CD4-positive, alpha-beta T cell (primary cell): ENCODE measurements around the gene SMC6. TPM values are rescaled to one million over a fixed set of nuclear protein-coding genes. Genes with fewer than 3 reads are reported as not detected.

ENCODE experiments used
- ATAC-seq: fragments of 200-7000 bp; cut with Tn5 transposase; one replicate; pipeline ENCODE4 v1.10.0; 2022; ENCODE audit warnings: mild to moderate bottlenecking; ENCODE audit not compliant: poor library complexity
- CTCF ChIA-PET: fragments of 350-600 bp; sonication (Branson Sonifier 250); formaldehyde crosslinking; loops from one replicate; lab custom pipeline; 2021; ENCODE audit warnings: antibody characterized with exemption, inconsistent platforms; lab: Charles Lee
- POLR2A ChIA-PET: fragments of 350-600 bp; sonication (Branson Sonifier 250); formaldehyde crosslinking; loops from one replicate; lab custom pipeline; 2021; ENCODE audit warnings: antibody characterized with exemption, inconsistent platforms; lab: Charles Lee
- DNase-seq, 14 experiments: peaks; one replicate each; pipeline ENCODE4 v3.0.0-alpha.2; 2013 to 2020; ENCODE audit warnings: mixed read lengths in 2 of 14
- H3K27ac ChIP-seq, 2 donors: one replicate each; pipeline versions ENCODE4 v1.5.1 to v1.7.0; 2013; ENCODE audit warnings: low read length in 2 of 2, low read depth in 1 of 2, mild to moderate bottlenecking in 1 of 2
- H3K27me3 ChIP-seq, 2 experiments: 1 replicate in 1 of 2; 2 replicates in 1 of 2; pipeline versions ENCODE4 v1.6.1 to v1.7.0; 2013; ENCODE audit warnings: low read length in 2 of 2, control low read depth in 1 of 2, mild to moderate bottlenecking in 1 of 2, moderate library complexity in 1 of 2; ENCODE audit not compliant: insufficient read depth in 2 of 2, control insufficient read depth in 1 of 2
- H3K36me3 ChIP-seq: one replicate; pipeline ENCODE4 v1.6.1; 2013; ENCODE audit warnings: low read length, control low read depth; ENCODE audit not compliant: insufficient read depth
- H3K4me1 ChIP-seq: one replicate; pipeline ENCODE4 v1.6.1; 2013; ENCODE audit warnings: low read length, control low read depth; ENCODE audit not compliant: insufficient read depth
- H3K4me3 ChIP-seq: one replicate; pipeline ENCODE4 v1.5.1; 2013; ENCODE audit warnings: mild to moderate bottlenecking, low read length, moderate library complexity
- H3K9me3 ChIP-seq, 2 experiments: 1 replicate in 1 of 2; 2 replicates in 1 of 2; pipeline versions ENCODE4 v1.6.1 to v1.7.0; 2013; ENCODE audit warnings: low read length in 2 of 2, mild to moderate bottlenecking in 2 of 2, control low read depth in 1 of 2, moderate library complexity in 1 of 2; ENCODE audit not compliant: control insufficient read depth in 1 of 2, insufficient read depth in 1 of 2
- H3K27ac Mint-ChIP-seq: one replicate; pipeline ENCODE4 v1.8.0; 2020; ENCODE audit warnings: mixed read lengths
- H3K27me3 Mint-ChIP-seq: one replicate; pipeline ENCODE4 v1.8.0; 2021; ENCODE audit warnings: mixed read lengths
- H3K36me3 Mint-ChIP-seq: one replicate; pipeline ENCODE4 v1.8.0; 2021; ENCODE audit warnings: low read depth, mixed read lengths
- H3K4me1 Mint-ChIP-seq: one replicate; pipeline ENCODE4 v1.8.0; 2021; ENCODE audit warnings: low read depth, mixed read lengths
- H3K4me3 Mint-ChIP-seq: one replicate; pipeline ENCODE4 v1.8.0; 2020; ENCODE audit warnings: mild to moderate bottlenecking, mixed read lengths
- H3K9me3 Mint-ChIP-seq: one replicate; pipeline ENCODE4 v1.8.0; 2020; ENCODE audit warnings: mixed read lengths
- CTCF ChIP-seq: fragments of 200-600 bp; IDR thresholded peaks from one replicate; pipeline ENCODE4 v1.8.0; 2022; ENCODE audit warnings: antibody characterized with exemption, mild to moderate bottlenecking
- intact Hi-C, 2 experiments: fragments of 100-400 bp; cut with DNase I in 1 of 2; cut with micrococcal nuclease in 1 of 2; formaldehyde crosslinking; loops; one replicate each; pipeline versions ENCODE4 v1.15.1 to v1.9.0; 2023 to 2025; cut with DNase I, micrococcal nuclease
- total RNA-seq, 174 experiments: library from RNA in 2 of 174; stranded (reverse) in 2 of 174; gene quantifications; one replicate each; pipeline ENCODE4 v1.2.3 and lab custom pipeline; 2021 to 2026

Gene SMC6
- total RNA-seq, 2 experiments from 2014 or later, result 7.1 to 7.8 TPM

- ChIA-PET CTCF (no interaction called here), POLR2A (no interaction called here)
- H3K36me3 Mint-ChIP-seq, result peaks cover 44% of the 10 kb centered on the region
- ATAC-seq (no peak), DNase-seq (no peak)
- no peaks in the 10 kb centered on the region for H3K9me3 ChIP-seq
- peaks cover 23% of the 10 kb centered on the region for H3K36me3 ChIP-seq
- H3K27me3 Mint-ChIP-seq, result no peaks in the 10 kb centered on the region
- no peak for TF ChIP-seq CTCF
- no peak overlapping the region for H3K4me3 Mint-ChIP-seq
- no peaks in the 10 kb centered on the region for H3K4me1 ChIP-seq
- H3K27ac ChIP-seq, result no peak overlapping the region
- no peaks in the 10 kb centered on the region for H3K9me3 Mint-ChIP-seq
- no peak overlapping the region for H3K27ac Mint-ChIP-seq
- H3K27me3 ChIP-seq, result no peaks in the 10 kb centered on the region
- H3K4me1 Mint-ChIP-seq, result no peaks in the 10 kb centered on the region
- intact Hi-C loops, result no loop called here
- no peak overlapping the region for H3K4me3 ChIP-seq
Observed at GRCh38 chr2:17662723-17663122, 90.9 kb downstream of the SMC6 start.

GRCh38 chr2:17661460-17661859, 92.2 kb downstream of the SMC6 start:
- CTCF ChIA-PET, result interaction anchor here (1.0 to 2.2 kb wide), 2 partner anchors 9 to 15 kb away, joined by 3 to 5 read pairs; no protein-coding TSS in a partner anchor
- no peaks in the 10 kb centered on the region for H3K4me1 Mint-ChIP-seq
- H3K27ac Mint-ChIP-seq, result no peak overlapping the region
- no peaks in the 10 kb centered on the region for H3K9me3 Mint-ChIP-seq
- Histone ChIP-seq H3K9me3 (no peaks in the 10 kb centered on the region), H3K4me3 (no peak overlapping the region), H3K27ac (no peak overlapping the region), H3K36me3 (peaks cover 22% of the 10 kb centered on the region), H3K4me1 (no peaks in the 10 kb centered on the region), H3K27me3 (no peaks in the 10 kb centered on the region)
- H3K27me3 Mint-ChIP-seq, result no peaks in the 10 kb centered on the region
- TF ChIP-seq CTCF, result no peak
- ATAC-seq (no peak), DNase-seq (no peak)
- peaks cover 35% of the 10 kb centered on the region for H3K36me3 Mint-ChIP-seq
- no peak overlapping the region for H3K4me3 Mint-ChIP-seq
- POLR2A ChIA-PET, result no interaction called here
- intact Hi-C loops, result no loop called here

- no peak for TF ChIP-seq CTCF
- ATAC-seq (no peak), DNase-seq (no peak)
- H3K4me3 ChIP-seq, result no peak overlapping the region
- peaks cover 12% of the 10 kb centered on the region for H3K36me3 ChIP-seq
- ChIA-PET CTCF (interaction anchor here (2.2 kb wide), 1 partner anchor 14 kb away, joined by 5 read pairs; no protein-coding TSS in a partner anchor), POLR2A (no interaction called here)
- no peaks in the 10 kb centered on the region for H3K27me3 Mint-ChIP-seq
- no peaks in the 10 kb centered on the region for H3K9me3 ChIP-seq
- H3K4me1 Mint-ChIP-seq, result no peaks in the 10 kb centered on the region
- no peaks in the 10 kb centered on the region for H3K9me3 Mint-ChIP-seq
- no peak overlapping the region for H3K27ac Mint-ChIP-seq
- peaks cover 24% of the 10 kb centered on the region for H3K36me3 Mint-ChIP-seq
- no peak overlapping the region for H3K4me3 Mint-ChIP-seq
- H3K4me1 ChIP-seq, result no peaks in the 10 kb centered on the region
- H3K27ac ChIP-seq, result no peak overlapping the region
- H3K27me3 ChIP-seq, result no peaks in the 10 kb centered on the region
- intact Hi-C loops, result no loop called here
Observed at GRCh38 chr2:17660219-17660618, 93.4 kb downstream of the SMC6 start.
